GM12878 (cell line): ENCODE results near the gene PLCG1. TPM values are rescaled to one million over a fixed set of nuclear protein-coding genes. Genes with fewer than 3 reads are reported as not detected.

Experiments used
- ATAC-seq: fragments of 200-7000 bp; cut with Tn5 transposase; 3 replicates; pipeline ENCODE4 v1.9.1; 2020; ENCODE audit warnings: mild to moderate bottlenecking, moderate library complexity
- BruUV-seq: library from RNA; stranded (reverse); fragments of 400-500 nt; replicated peaks from 2 replicates; lab custom pipeline; 2021; lab: Mats Ljungman, UMichigan
- CTCF ChIA-PET: fragments of 300-600 bp; sonication (Branson Sonifier 250); formaldehyde crosslinking; extraction: SDS; loops from one replicate; lab custom pipeline; 2021; ENCODE audit warnings: inconsistent platforms; lab: Yijun Ruan, JAX
- POLR2A ChIA-PET: fragments of 350-600 bp; formaldehyde crosslinking; extraction: SDS; loops from one replicate; lab custom pipeline; 2021; ENCODE audit warnings: inconsistent platforms; lab: Charles Lee
- RAD21 ChIA-PET: fragments of 300-600 bp; sonication (Branson Sonifier 250); formaldehyde crosslinking; loops from one replicate; lab custom pipeline; 2023; ENCODE audit warnings: antibody characterized with exemption; ENCODE audit not compliant: unreplicated experiment; lab: Charles Lee
- SMC1A ChIA-PET: fragments of 300-600 bp; sonication (Branson Sonifier 250); formaldehyde crosslinking; loops from one replicate; lab custom pipeline; 2023; ENCODE audit not compliant: unreplicated experiment, uncharacterized antibody; lab: Charles Lee
- DNase-seq: peaks from one replicate; pipeline ENCODE4 v3.0.0-alpha.2; 2011; ENCODE audit warnings: low read depth, low spot score
- FAIRE-seq: peaks from 3 replicates; lab custom pipeline; 2011; peaks lifted over from hg19 to GRCh38; lab: Jason Lieb, UNC
- H2AFZ ChIP-seq: 2 replicates; pipeline ENCODE4 v1.6.0; 2011; ENCODE audit warnings: low read depth, low read length, control low read depth; ENCODE audit not compliant: control insufficient read depth
- H3K27ac ChIP-seq: 2 replicates; pipeline ENCODE4 v1.5.1; 2011; ENCODE audit warnings: control low read depth; ENCODE audit not compliant: control insufficient read depth, insufficient read depth
- H3K27me3 ChIP-seq, 2 experiments: replicated peaks in 1 of 2; 2 replicates each; pipeline versions ENCODE4 v1.6.0 to v1.6.1; 2011; ENCODE audit warnings: low read length in 1 of 2; ENCODE audit not compliant: control insufficient read depth in 2 of 2, insufficient read depth in 2 of 2
- H3K36me3 ChIP-seq, 2 experiments: 2 replicates each; pipeline ENCODE4 v1.5.1; 2011; ENCODE audit warnings: low read length in 1 of 2; ENCODE audit not compliant: control insufficient read depth in 2 of 2, insufficient read depth in 2 of 2
- H3K4me1 ChIP-seq: 2 replicates; pipeline ENCODE4 v1.6.1; 2011; ENCODE audit warnings: mild to moderate bottlenecking, low read length, moderate library complexity, mixed read lengths; ENCODE audit not compliant: control insufficient read depth, insufficient read depth
- H3K4me2 ChIP-seq: 2 replicates; pipeline ENCODE4 v1.6.0; 2011; ENCODE audit warnings: control low read depth; ENCODE audit not compliant: control insufficient read depth, insufficient read depth
- H3K4me3 ChIP-seq: fragments of 200-600 bp; sonication (generic); 2 replicates; pipeline ENCODE4 v1.5.1; 2016
- H3K79me2 ChIP-seq: 2 replicates; pipeline ENCODE4 v1.6.0; 2011; ENCODE audit warnings: low read length; ENCODE audit not compliant: control insufficient read depth, insufficient read depth
- H3K9ac ChIP-seq: 2 replicates; pipeline ENCODE4 v1.8.0; 2011; ENCODE audit warnings: low read length, control low read depth, mixed read lengths; ENCODE audit not compliant: control insufficient read depth, insufficient read depth
- H3K9me3 ChIP-seq: replicated peaks from 3 replicates; pipeline ENCODE4 v1.5.1; 2011; ENCODE audit warnings: mild to moderate bottlenecking, low read length; ENCODE audit not compliant: control insufficient read depth, insufficient read depth
- H4K20me1 ChIP-seq: 2 replicates; pipeline ENCODE4 v1.6.0; 2011; ENCODE audit not compliant: control insufficient read depth, insufficient read depth
- CBX5 ChIP-seq: sonication (generic); IDR thresholded peaks from 2 replicates; pipeline ENCODE4 v1.6.1; 2016; ENCODE audit warnings: low read depth, moderate library complexity, mild to moderate bottlenecking, inconsistent platforms
- EGR1 ChIP-seq, 2 experiments: IDR thresholded peaks; 1 replicate in 1 of 2; 2 replicates in 1 of 2; pipeline ENCODE4 v1.6.1; 2011 to 2012; ENCODE audit warnings: low read depth in 2 of 2, low read length in 2 of 2, borderline replicate concordance in 1 of 2, mild to moderate bottlenecking in 1 of 2, moderate library complexity in 1 of 2
- HDAC6 ChIP-seq: fragments of 200-600 bp; sonication (generic); IDR thresholded peaks from one replicate; pipeline ENCODE4 v1.8.0; 2017; ENCODE audit warnings: antibody characterized with exemption; ENCODE audit not compliant: unreplicated experiment
- RFX5 ChIP-seq: IDR thresholded peaks from 2 replicates; pipeline ENCODE4 v1.6.1; 2011; ENCODE audit warnings: low read depth, low read length, improper control_type of control experiment
- SPI1 ChIP-seq: IDR thresholded peaks from 2 replicates; pipeline ENCODE4 v1.6.1; 2011; ENCODE audit warnings: low read depth, mild to moderate bottlenecking, low read length, moderate library complexity, borderline replicate concordance; ENCODE audit not compliant: insufficient read depth
- SREBF1 ChIP-seq: IDR thresholded peaks from 2 replicates; pipeline ENCODE4 v1.6.1; 2012; ENCODE audit warnings: mild to moderate bottlenecking, low read length
- YY1 ChIP-seq: IDR thresholded peaks from 2 replicates; pipeline ENCODE4 v1.6.1; 2011; ENCODE audit warnings: low read depth, mild to moderate bottlenecking, low read length
- ZNF207 ChIP-seq: fragments of 450-650 bp; IDR thresholded peaks from 2 replicates; pipeline ENCODE4 v1.6.1; 2014; ENCODE audit warnings: antibody characterized with exemption, mild to moderate bottlenecking, borderline replicate concordance
- WGBS: methylation state at CpG from one replicate; pipeline ENCODE4 v1.1.6; 2016; ENCODE audit warnings: low lambda C conversion rate; ENCODE audit not compliant: insufficient replicate concordance, insufficient coverage; ENCODE audit errors: missing lambda C conversion rate; 5-methylcytosine and 5-hydroxymethylcytosine counted together
- in situ Hi-C: fragments of 300-500 bp; cut with MboI; formaldehyde crosslinking; loops from 9 replicates; pipeline ENCODE4 v1.14.3; 2018; ENCODE audit warnings: mixed read lengths
- intact Hi-C: fragments of 100-400 bp; cut with micrococcal nuclease; formaldehyde crosslinking; loops from one replicate; pipeline ENCODE4 v1.14.2; 2022; ENCODE audit not compliant: unreplicated experiment
- polyA plus RNA-seq, 11 experiments: library from polyadenylated mRNA; depleted of rRNA in 4 of 11; unstranded in 6 of 11; stranded (reverse) in 5 of 11; fragments of >200 nt; fragmentation: Nextera tagmentation in 4 of 11; fragmentation: Illumina TruSeq in 1 of 11; extraction: Ambion mirVana in 4 of 11; extraction: Trizol in 1 of 11; gene quantifications; 1 replicate in 1 of 11; 2 replicates in 10 of 11; pipeline versions ENCODE4 v1.2.1 to v1.2.3, GENCODE V29; 2011 to 2016; ENCODE audit warnings: inconsistent platforms in 2 of 11, missing spikeins in 2 of 11, low read depth in 1 of 11
- total RNA-seq, 4 experiments: library from RNA; depleted of rRNA in 3 of 4; stranded (reverse); fragments of >200 nt in 3 of 4; fragmentation: Illumina TruSeq in 1 of 4; extraction: Trizol in 1 of 4; gene quantifications; 2 replicates each; pipeline versions ENCODE4 v1.2.1 to v1.2.3, GENCODE V29; 2013 to 2021
- TF ChIP-seq, protein P1 (sequence below): IDR thresholded peaks from 2 replicates; pipeline ENCODE4 v1.6.1; 2012; ENCODE audit warnings: mild to moderate bottlenecking, low read depth, low read length
- TF ChIP-seq, protein P2 (sequence below): IDR thresholded peaks from 2 replicates; pipeline ENCODE4 v1.6.1; 2012; ENCODE audit warnings: low read depth, low read length, improper control_type of control experiment
- TF ChIP-seq, protein P3 (sequence below): fragments of 450-650 bp; IDR thresholded peaks from 2 replicates; pipeline ENCODE4 v1.6.1; 2016; ENCODE audit warnings: mild to moderate bottlenecking
- TF ChIP-seq, protein P4 (sequence below): fragments of 450-650 bp; IDR thresholded peaks from 2 replicates; pipeline ENCODE4 v1.6.1; 2018; ENCODE audit warnings: mild to moderate bottlenecking, low read depth, moderate library complexity; ENCODE audit not compliant: partially characterized antibody
- TF ChIP-seq, protein P5 (sequence below): fragments of 450-650 bp; IDR thresholded peaks from 2 replicates; pipeline ENCODE4 v1.6.1; 2014; ENCODE audit warnings: mild to moderate bottlenecking

PLCG1 gene
- total and polyA plus RNA-seq, 10 of the 15 experiments (the other 5 are each of a cell fraction or from before 2014, with no cell fraction given): 2.6 to 114 (median 45.3) TPM

DNA sequence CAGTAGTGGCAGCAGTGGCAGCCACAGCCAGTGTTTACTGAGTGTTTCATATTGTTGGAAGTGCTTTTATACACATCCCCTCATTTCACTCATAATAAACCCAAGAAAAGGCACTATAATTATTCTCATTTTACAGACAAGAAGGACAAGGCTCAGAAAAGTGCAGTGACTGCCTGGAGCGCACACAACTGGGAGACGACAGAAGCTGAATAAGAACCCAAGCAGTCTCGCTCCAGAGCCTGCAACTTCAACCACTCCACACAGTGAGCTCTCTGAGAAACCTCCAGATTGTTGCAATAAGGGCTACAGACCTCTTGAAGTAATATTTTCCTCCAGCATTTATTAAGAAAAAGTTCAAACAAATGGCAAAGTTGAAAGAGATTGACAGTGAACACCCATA lies 76.9 kb downstream of the PLCG1 start:
- intact Hi-C loops: no loop called here
- no peak for FAIRE-seq
- CTCF ChIA-PET: interaction anchor here (1.4 to 1.5 kb wide), 2 partner anchors 18 to 78 kb away, joined by 5 to 6 read pairs; no protein-coding TSS in a partner anchor
- Histone ChIP-seq H3K36me3 (no peaks in the 10 kb centered on the region), H3K27me3 (no peaks in the 10 kb centered on the region), H3K4me1 (no peaks in the 10 kb centered on the region), H2AFZ (no peak overlapping the region), H3K79me2 (no peaks in the 10 kb centered on the region), H3K27ac (no peak overlapping the region), H3K4me2 (no peak overlapping the region), H3K9me3 (no peaks in the 10 kb centered on the region), H3K4me3 (no peak overlapping the region), H4K20me1 (no peaks in the 10 kb centered on the region), H3K9ac (no peak overlapping the region)
- no peak for DNase-seq
- SMC1A ChIA-PET: interaction anchor here (0.8 kb wide), 1 partner anchor 18 kb away, joined by 3 read pairs; no protein-coding TSS in a partner anchor
- BruUV-seq: no TSS peak
- 100% methylated on average over 3 of the region's 3 CpGs for WGBS
- RAD21 ChIA-PET: no interaction called here
- POLR2A ChIA-PET: no interaction called here
- no peak for ATAC-seq
- in situ Hi-C loops: no loop called here
- TF ChIP-seq, protein P1, sequence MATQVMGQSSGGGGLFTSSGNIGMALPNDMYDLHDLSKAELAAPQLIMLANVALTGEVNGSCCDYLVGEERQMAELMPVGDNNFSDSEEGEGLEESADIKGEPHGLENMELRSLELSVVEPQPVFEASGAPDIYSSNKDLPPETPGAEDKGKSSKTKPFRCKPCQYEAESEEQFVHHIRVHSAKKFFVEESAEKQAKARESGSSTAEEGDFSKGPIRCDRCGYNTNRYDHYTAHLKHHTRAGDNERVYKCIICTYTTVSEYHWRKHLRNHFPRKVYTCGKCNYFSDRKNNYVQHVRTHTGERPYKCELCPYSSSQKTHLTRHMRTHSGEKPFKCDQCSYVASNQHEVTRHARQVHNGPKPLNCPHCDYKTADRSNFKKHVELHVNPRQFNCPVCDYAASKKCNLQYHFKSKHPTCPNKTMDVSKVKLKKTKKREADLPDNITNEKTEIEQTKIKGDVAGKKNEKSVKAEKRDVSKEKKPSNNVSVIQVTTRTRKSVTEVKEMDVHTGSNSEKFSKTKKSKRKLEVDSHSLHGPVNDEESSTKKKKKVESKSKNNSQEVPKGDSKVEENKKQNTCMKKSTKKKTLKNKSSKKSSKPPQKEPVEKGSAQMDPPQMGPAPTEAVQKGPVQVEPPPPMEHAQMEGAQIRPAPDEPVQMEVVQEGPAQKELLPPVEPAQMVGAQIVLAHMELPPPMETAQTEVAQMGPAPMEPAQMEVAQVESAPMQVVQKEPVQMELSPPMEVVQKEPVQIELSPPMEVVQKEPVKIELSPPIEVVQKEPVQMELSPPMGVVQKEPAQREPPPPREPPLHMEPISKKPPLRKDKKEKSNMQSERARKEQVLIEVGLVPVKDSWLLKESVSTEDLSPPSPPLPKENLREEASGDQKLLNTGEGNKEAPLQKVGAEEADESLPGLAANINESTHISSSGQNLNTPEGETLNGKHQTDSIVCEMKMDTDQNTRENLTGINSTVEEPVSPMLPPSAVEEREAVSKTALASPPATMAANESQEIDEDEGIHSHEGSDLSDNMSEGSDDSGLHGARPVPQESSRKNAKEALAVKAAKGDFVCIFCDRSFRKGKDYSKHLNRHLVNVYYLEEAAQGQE: no peak
- TF ChIP-seq RFX5 (no peak), EGR1 (IDR thresholded peaks at IDR 0.05; ENCODE audit: borderline replicate concordance in 1 of 2, low read depth in 2 of 2, low read length in 2 of 2) (no peak), HDAC6 (no peak), SPI1 (no peak), CBX5 (no peak), ZNF207 (no peak), SREBF1 (no peak), YY1 (no peak)
- TF ChIP-seq, protein P2, sequence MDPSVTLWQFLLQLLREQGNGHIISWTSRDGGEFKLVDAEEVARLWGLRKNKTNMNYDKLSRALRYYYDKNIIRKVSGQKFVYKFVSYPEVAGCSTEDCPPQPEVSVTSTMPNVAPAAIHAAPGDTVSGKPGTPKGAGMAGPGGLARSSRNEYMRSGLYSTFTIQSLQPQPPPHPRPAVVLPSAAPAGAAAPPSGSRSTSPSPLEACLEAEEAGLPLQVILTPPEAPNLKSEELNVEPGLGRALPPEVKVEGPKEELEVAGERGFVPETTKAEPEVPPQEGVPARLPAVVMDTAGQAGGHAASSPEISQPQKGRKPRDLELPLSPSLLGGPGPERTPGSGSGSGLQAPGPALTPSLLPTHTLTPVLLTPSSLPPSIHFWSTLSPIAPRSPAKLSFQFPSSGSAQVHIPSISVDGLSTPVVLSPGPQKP: no peak
- TF ChIP-seq, protein P3, sequence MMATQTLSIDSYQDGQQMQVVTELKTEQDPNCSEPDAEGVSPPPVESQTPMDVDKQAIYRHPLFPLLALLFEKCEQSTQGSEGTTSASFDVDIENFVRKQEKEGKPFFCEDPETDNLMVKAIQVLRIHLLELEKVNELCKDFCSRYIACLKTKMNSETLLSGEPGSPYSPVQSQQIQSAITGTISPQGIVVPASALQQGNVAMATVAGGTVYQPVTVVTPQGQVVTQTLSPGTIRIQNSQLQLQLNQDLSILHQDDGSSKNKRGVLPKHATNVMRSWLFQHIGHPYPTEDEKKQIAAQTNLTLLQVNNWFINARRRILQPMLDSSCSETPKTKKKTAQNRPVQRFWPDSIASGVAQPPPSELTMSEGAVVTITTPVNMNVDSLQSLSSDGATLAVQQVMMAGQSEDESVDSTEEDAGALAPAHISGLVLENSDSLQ: no peak
- TF ChIP-seq, protein P4, sequence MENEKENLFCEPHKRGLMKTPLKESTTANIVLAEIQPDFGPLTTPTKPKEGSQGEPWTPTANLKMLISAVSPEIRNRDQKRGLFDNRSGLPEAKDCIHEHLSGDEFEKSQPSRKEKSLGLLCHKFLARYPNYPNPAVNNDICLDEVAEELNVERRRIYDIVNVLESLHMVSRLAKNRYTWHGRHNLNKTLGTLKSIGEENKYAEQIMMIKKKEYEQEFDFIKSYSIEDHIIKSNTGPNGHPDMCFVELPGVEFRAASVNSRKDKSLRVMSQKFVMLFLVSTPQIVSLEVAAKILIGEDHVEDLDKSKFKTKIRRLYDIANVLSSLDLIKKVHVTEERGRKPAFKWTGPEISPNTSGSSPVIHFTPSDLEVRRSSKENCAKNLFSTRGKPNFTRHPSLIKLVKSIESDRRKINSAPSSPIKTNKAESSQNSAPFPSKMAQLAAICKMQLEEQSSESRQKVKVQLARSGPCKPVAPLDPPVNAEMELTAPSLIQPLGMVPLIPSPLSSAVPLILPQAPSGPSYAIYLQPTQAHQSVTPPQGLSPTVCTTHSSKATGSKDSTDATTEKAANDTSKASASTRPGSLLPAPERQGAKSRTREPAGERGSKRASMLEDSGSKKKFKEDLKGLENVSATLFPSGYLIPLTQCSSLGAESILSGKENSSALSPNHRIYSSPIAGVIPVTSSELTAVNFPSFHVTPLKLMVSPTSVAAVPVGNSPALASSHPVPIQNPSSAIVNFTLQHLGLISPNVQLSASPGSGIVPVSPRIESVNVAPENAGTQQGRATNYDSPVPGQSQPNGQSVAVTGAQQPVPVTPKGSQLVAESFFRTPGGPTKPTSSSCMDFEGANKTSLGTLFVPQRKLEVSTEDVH: no peak
- TF ChIP-seq, protein P5, sequence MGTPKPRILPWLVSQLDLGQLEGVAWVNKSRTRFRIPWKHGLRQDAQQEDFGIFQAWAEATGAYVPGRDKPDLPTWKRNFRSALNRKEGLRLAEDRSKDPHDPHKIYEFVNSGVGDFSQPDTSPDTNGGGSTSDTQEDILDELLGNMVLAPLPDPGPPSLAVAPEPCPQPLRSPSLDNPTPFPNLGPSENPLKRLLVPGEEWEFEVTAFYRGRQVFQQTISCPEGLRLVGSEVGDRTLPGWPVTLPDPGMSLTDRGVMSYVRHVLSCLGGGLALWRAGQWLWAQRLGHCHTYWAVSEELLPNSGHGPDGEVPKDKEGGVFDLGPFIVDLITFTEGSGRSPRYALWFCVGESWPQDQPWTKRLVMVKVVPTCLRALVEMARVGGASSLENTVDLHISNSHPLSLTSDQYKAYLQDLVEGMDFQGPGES: no peak
